ENCODE data around the gene EXOC3.

Gene EXOC3

GRCh38 chr5:443239-444151 lies 519 bp downstream of the EXOC3 start:
- DNase-seq (ENCODE audit: low read depth): no peak
- no peak for TF ChIP-seq CTCF (conservative IDR thresholded peaks at IDR 0.05; ENCODE audit: low read depth, low read length)
- H3K4me3 ChIP-seq (ENCODE audit: low read depth, low read length): peak overlapping the region; percentile 94

DNA sequence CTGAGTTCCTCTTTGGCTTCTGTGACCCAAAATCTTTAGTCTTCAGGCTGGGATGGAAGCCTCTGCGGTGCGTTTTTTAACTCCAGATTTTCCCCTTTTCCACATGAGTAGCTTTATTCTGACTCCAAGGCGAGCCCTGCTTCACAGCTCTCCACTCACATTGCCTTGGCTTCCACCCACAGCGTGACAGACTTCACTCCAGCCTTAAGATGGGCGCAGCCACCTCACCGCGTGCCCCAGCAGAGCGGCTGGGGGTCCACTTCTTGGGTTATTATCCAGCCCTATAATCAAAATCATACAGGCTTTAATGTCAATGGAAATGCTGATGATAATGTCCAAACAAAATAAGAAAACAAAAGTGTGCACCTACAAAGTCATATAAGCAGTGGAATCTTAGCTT lies 1.2 kb downstream of the EXOC3 start:
- TF ChIP-seq CTCF (conservative IDR thresholded peaks at IDR 0.05; ENCODE audit: low read depth, low read length): no peak
- peak overlapping the region; percentile 94 for H3K4me3 ChIP-seq (ENCODE audit: low read depth, low read length)
- DNase-seq (ENCODE audit: low read depth): no peak

DNA sequence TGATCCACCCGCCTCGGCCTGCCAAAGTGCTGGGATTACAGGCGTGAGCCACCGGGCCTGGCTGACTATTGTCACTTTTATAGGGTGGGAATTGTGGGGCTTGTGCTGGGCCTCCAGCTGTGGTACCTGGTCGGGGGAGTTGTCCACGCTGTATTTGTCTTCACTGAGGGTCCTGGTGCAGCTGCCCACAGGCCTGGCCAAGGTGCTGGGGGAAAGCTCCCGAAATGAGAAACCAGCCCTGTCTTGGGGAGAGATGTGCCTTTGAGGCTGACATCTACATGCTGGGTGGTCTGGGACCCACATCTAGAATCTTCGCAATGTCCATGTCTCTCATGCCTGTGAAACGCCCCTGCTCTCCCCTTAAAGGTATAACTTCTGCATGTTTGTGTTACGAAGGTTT lies 2.6 kb downstream of the EXOC3 start:
- H3K4me3 ChIP-seq (ENCODE audit: low read depth, low read length): no peak overlapping the region
- DNase-seq (ENCODE audit: low read depth): no peak
- TF ChIP-seq CTCF (conservative IDR thresholded peaks at IDR 0.05; ENCODE audit: low read depth, low read length): no peak

DNA sequence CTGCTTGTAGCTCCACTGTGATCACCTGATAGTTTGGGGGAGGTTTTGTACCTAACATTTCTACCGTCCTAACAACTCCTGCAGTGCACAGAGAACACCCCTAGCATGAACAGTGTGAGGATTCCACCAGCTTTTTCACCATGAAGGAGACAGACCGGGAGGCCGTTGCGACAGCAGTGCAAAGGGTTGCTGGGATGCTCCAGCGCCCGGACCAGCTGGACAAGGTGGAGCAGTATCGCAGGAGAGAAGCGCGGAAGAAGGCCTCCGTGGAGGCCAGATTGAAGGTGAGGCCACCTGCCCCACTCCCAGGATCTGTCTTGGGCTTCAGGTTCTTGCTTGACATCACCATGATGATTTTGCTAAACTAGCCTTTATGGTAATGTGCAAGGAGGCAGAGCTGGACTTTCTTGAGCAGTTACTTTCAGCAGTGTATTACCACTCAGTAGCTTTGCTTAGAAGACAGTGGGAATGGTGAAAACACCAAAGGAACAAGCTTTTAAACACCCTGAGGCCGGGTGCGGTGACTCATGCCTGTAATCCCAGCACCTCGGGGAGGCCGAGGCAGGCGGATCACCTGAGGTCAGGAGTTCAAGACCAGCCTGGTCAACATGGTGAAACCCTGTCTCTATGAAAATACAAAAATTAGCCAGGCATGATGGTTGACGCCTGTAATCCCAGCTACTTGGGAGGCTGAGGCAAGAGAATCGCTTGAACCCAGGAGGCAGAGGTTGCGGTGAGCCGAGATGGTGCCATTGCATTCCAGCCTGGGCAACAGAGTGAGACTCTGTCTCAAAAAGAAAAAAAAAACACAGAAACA lies 3.3 kb downstream of the EXOC3 start:
- no peak for TF ChIP-seq CTCF (conservative IDR thresholded peaks at IDR 0.05; ENCODE audit: low read depth, low read length)
- no peak for DNase-seq (ENCODE audit: low read depth)
- no peak overlapping the region for H3K4me3 ChIP-seq (ENCODE audit: low read depth, low read length)

DNA sequence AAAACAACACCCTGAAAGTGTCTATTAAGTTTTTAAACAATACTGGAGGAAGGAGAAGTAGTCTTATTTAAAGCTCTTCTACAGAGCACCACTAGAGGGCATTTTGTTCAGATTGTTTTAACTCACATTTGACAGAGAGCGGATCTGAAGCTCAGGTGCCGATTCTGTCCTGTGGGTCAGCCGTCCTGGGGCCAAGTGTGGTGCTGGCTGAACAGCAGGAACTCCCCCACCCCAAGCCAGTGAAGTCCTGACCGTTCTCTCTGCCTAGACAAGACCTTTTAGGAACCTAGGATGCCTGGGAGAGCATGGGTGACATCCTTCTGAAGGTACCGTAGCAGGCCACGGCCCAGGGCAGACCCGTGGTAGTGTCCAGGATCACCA lies 3.9 kb downstream of the EXOC3 start:
- H3K4me3 ChIP-seq (ENCODE audit: low read depth, low read length): no peak overlapping the region
- peak; percentile 68 for DNase-seq (ENCODE audit: low read depth)
- TF ChIP-seq CTCF (conservative IDR thresholded peaks at IDR 0.05; ENCODE audit: low read depth, low read length): peak; percentile 72

DNA sequence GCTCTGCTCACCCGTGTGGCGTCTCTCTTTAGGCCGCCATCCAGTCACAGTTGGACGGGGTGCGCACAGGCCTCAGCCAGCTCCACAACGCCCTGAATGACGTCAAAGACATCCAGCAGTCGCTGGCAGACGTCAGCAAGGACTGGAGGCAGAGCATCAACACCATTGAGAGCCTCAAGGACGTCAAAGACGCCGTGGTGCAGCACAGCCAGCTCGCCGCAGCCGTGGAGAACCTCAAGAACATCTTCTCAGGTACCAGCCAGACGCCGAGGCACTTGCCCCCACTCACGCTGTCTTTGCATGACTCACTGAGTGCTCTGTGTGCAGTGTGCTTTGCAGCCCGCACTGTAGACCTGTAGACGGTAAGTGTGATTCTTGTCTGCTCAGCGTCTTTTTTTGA lies 4.5 kb downstream of the EXOC3 start:
- no peak for TF ChIP-seq CTCF (conservative IDR thresholded peaks at IDR 0.05; ENCODE audit: low read depth, low read length)
- DNase-seq (ENCODE audit: low read depth): no peak

More for the DNA sequence above, 4.5 kb downstream of the EXOC3 start:
- H3K4me3 ChIP-seq (ENCODE audit: low read depth, low read length): no peak overlapping the region
